GM12878 (cell line): ENCODE results near the gene MED4. TPM values are rescaled to one million over a fixed set of nuclear protein-coding genes. Genes with fewer than 3 reads are reported as not detected.

Source experiments
- EED ChIP-seq: sonication (generic); IDR thresholded peaks from 2 replicates; pipeline ENCODE4 v1.6.1; 2016; ENCODE audit warnings: antibody characterized with exemption, low read depth
- ESRRA ChIP-seq: IDR thresholded peaks from 2 replicates; pipeline ENCODE4 v1.6.1; 2012; ENCODE audit warnings: mild to moderate bottlenecking, low read length, improper control_type of control experiment
- HDAC6 ChIP-seq: fragments of 200-600 bp; sonication (generic); IDR thresholded peaks from one replicate; pipeline ENCODE4 v1.8.0; 2017; ENCODE audit warnings: antibody characterized with exemption; ENCODE audit not compliant: unreplicated experiment
- LARP7 ChIP-seq: fragments of 450-650 bp; IDR thresholded peaks from 2 replicates; pipeline ENCODE4 v1.6.1; 2017; ENCODE audit warnings: mild to moderate bottlenecking
- MTA2 ChIP-seq: fragments of 450-650 bp; IDR thresholded peaks from 2 replicates; pipeline ENCODE4 v1.6.1; 2016; ENCODE audit warnings: low read depth, mild to moderate bottlenecking, moderate library complexity
- POLR2A ChIP-seq: IDR thresholded peaks from 2 replicates; pipeline ENCODE4 v1.6.1; 2011; ENCODE audit warnings: low read depth, mild to moderate bottlenecking, low read length
- RELA ChIP-seq: fragments of 450-650 bp; IDR thresholded peaks from 2 replicates; pipeline ENCODE4 v1.8.0; 2014; ENCODE audit warnings: borderline replicate concordance; ENCODE audit not compliant: partially characterized antibody
- SUPT20H ChIP-seq: IDR thresholded peaks from 2 replicates; pipeline ENCODE4 v1.6.1; 2011; ENCODE audit warnings: low read depth, mild to moderate bottlenecking, low read length, moderate library complexity, borderline replicate concordance; ENCODE audit not compliant: control insufficient read depth
- TCF12 ChIP-seq: IDR thresholded peaks from 2 replicates; pipeline ENCODE4 v1.6.1; 2011; ENCODE audit warnings: low read depth, mild to moderate bottlenecking, low read length
- TCF7 ChIP-seq: IDR thresholded peaks from 2 replicates; pipeline ENCODE4 v1.6.1; 2014; ENCODE audit warnings: antibody characterized with exemption, borderline replicate concordance
- YBX1 ChIP-seq: fragments of 450-650 bp; IDR thresholded peaks from 2 replicates; pipeline ENCODE4 v1.6.1; 2016; ENCODE audit warnings: antibody characterized with exemption
- polyA plus RNA-seq, 11 experiments: library from polyadenylated mRNA; depleted of rRNA in 4 of 11; unstranded in 6 of 11; stranded (reverse) in 5 of 11; fragments of >200 nt; fragmentation: Nextera tagmentation in 4 of 11; fragmentation: Illumina TruSeq in 1 of 11; extraction: Ambion mirVana in 4 of 11; extraction: Trizol in 1 of 11; gene quantifications; 1 replicate in 1 of 11; 2 replicates in 10 of 11; pipeline versions ENCODE4 v1.2.1 to v1.2.3, GENCODE V29; 2011 to 2016; ENCODE audit warnings: inconsistent platforms in 2 of 11, missing spikeins in 2 of 11, low read depth in 1 of 11
- total RNA-seq, 4 experiments: library from RNA; depleted of rRNA in 3 of 4; stranded (reverse); fragments of >200 nt in 3 of 4; fragmentation: Illumina TruSeq in 1 of 4; extraction: Trizol in 1 of 4; gene quantifications; 2 replicates each; pipeline versions ENCODE4 v1.2.1 to v1.2.3, GENCODE V29; 2013 to 2021
- TF ChIP-seq, protein P1 (sequence below): fragments of 450-650 bp; formaldehyde crosslinking; IDR thresholded peaks from 2 replicates; pipeline ENCODE4 v1.4.0; 2020; ENCODE audit warnings: mild to moderate bottlenecking, moderate library complexity
- TF ChIP-seq, protein P2 (sequence below): fragments of 450-650 bp; IDR thresholded peaks from 2 replicates; pipeline ENCODE4 v1.6.1; 2014; ENCODE audit warnings: mild to moderate bottlenecking
- TF ChIP-seq, protein P3 (sequence below): IDR thresholded peaks from 2 replicates; pipeline ENCODE4 v1.6.1; 2012; ENCODE audit warnings: low read depth, low read length, improper control_type of control experiment
- TF ChIP-seq, protein P4 (sequence below): fragments of 450-650 bp; IDR thresholded peaks from 2 replicates; pipeline ENCODE4 v1.6.1; 2018; ENCODE audit warnings: mild to moderate bottlenecking, low read depth, moderate library complexity; ENCODE audit not compliant: partially characterized antibody
- TF ChIP-seq, protein P5 (sequence below): fragments of 450-650 bp; formaldehyde crosslinking; IDR thresholded peaks from 2 replicates; pipeline ENCODE4 v1.5.0; 2022; ENCODE audit warnings: mild to moderate bottlenecking, missing genetic modification characterization
- TF ChIP-seq, protein P6 (sequence below): IDR thresholded peaks from 2 replicates; pipeline ENCODE4 v1.6.1; 2012; ENCODE audit warnings: low read depth, low read length, improper control_type of control experiment

Gene MED4
- total and polyA plus RNA-seq, 10 of the 15 experiments (the other 5 are each of a cell fraction or from before 2014, with no cell fraction given): 31.5 to 117 (median 87.4) TPM

DNA sequence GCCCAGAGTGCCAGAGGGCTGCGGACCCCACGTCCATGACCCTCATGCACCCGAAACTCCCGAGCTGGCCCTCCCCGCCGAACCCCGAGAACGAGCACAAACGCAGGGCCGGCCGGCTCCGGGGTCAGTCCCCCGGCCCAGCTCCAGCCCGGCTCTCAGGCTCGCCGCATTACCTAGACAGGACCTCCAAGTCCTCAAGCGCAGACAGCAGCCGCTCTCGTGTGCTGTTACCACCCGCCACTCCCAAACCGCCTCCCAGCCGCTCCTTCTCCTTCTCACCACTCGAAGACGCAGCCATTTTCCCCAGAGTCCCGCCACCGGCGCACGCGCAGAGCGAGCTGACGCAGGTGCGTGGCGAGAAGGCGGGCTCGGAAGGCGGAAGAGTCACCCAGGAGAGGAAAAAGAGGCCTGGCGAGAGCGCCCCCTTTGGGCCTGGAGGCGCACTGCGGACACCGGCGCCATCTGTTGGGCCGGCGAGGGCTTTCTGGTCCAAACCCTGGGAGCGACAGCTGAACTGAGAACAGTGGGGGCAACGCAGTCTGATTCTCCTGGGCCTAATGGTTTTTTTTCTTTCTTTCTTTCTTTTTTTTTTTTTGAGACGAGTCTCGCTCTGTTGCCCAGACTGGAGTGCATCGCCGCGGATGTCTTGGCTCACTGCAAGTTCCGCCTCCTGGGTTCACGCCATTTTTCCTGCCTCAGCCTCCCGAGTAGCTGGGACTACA lies at the start of gene MED4 (continued):
- TF ChIP-seq, protein P1, sequence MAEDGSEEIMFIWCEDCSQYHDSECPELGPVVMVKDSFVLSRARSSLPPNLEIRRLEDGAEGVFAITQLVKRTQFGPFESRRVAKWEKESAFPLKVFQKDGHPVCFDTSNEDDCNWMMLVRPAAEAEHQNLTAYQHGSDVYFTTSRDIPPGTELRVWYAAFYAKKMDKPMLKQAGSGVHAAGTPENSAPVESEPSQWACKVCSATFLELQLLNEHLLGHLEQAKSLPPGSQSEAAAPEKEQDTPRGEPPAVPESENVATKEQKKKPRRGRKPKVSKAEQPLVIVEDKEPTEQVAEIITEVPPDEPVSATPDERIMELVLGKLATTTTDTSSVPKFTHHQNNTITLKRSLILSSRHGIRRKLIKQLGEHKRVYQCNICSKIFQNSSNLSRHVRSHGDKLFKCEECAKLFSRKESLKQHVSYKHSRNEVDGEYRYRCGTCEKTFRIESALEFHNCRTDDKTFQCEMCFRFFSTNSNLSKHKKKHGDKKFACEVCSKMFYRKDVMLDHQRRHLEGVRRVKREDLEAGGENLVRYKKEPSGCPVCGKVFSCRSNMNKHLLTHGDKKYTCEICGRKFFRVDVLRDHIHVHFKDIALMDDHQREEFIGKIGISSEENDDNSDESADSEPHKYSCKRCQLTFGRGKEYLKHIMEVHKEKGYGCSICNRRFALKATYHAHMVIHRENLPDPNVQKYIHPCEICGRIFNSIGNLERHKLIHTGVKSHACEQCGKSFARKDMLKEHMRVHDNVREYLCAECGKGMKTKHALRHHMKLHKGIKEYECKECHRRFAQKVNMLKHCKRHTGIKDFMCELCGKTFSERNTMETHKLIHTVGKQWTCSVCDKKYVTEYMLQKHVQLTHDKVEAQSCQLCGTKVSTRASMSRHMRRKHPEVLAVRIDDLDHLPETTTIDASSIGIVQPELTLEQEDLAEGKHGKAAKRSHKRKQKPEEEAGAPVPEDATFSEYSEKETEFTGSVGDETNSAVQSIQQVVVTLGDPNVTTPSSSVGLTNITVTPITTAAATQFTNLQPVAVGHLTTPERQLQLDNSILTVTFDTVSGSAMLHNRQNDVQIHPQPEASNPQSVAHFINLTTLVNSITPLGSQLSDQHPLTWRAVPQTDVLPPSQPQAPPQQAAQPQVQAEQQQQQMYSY: no peak
- TF ChIP-seq RELA (peak; percentile 76), TCF7 (no peak), EED (no peak), YBX1 (no peak), ESRRA (0 out of 2 replicates have a peak, but pooled peaks have one; percentile 31), POLR2A (peak; percentile 96), SUPT20H (no peak), HDAC6 (no peak), MTA2 (0 out of 2 replicates have a peak, but pooled peaks have one; percentile 31), LARP7 (no peak; the same call in none of the 2 replicates), TCF12 (peak; percentile 87)
- TF ChIP-seq, protein P2, sequence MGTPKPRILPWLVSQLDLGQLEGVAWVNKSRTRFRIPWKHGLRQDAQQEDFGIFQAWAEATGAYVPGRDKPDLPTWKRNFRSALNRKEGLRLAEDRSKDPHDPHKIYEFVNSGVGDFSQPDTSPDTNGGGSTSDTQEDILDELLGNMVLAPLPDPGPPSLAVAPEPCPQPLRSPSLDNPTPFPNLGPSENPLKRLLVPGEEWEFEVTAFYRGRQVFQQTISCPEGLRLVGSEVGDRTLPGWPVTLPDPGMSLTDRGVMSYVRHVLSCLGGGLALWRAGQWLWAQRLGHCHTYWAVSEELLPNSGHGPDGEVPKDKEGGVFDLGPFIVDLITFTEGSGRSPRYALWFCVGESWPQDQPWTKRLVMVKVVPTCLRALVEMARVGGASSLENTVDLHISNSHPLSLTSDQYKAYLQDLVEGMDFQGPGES: no peak
- TF ChIP-seq, protein P3, sequence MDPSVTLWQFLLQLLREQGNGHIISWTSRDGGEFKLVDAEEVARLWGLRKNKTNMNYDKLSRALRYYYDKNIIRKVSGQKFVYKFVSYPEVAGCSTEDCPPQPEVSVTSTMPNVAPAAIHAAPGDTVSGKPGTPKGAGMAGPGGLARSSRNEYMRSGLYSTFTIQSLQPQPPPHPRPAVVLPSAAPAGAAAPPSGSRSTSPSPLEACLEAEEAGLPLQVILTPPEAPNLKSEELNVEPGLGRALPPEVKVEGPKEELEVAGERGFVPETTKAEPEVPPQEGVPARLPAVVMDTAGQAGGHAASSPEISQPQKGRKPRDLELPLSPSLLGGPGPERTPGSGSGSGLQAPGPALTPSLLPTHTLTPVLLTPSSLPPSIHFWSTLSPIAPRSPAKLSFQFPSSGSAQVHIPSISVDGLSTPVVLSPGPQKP: peak; percentile 62; the same call in 1 of the 2 replicates
- TF ChIP-seq, protein P4, sequence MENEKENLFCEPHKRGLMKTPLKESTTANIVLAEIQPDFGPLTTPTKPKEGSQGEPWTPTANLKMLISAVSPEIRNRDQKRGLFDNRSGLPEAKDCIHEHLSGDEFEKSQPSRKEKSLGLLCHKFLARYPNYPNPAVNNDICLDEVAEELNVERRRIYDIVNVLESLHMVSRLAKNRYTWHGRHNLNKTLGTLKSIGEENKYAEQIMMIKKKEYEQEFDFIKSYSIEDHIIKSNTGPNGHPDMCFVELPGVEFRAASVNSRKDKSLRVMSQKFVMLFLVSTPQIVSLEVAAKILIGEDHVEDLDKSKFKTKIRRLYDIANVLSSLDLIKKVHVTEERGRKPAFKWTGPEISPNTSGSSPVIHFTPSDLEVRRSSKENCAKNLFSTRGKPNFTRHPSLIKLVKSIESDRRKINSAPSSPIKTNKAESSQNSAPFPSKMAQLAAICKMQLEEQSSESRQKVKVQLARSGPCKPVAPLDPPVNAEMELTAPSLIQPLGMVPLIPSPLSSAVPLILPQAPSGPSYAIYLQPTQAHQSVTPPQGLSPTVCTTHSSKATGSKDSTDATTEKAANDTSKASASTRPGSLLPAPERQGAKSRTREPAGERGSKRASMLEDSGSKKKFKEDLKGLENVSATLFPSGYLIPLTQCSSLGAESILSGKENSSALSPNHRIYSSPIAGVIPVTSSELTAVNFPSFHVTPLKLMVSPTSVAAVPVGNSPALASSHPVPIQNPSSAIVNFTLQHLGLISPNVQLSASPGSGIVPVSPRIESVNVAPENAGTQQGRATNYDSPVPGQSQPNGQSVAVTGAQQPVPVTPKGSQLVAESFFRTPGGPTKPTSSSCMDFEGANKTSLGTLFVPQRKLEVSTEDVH: no peak
- TF ChIP-seq, protein P5, sequence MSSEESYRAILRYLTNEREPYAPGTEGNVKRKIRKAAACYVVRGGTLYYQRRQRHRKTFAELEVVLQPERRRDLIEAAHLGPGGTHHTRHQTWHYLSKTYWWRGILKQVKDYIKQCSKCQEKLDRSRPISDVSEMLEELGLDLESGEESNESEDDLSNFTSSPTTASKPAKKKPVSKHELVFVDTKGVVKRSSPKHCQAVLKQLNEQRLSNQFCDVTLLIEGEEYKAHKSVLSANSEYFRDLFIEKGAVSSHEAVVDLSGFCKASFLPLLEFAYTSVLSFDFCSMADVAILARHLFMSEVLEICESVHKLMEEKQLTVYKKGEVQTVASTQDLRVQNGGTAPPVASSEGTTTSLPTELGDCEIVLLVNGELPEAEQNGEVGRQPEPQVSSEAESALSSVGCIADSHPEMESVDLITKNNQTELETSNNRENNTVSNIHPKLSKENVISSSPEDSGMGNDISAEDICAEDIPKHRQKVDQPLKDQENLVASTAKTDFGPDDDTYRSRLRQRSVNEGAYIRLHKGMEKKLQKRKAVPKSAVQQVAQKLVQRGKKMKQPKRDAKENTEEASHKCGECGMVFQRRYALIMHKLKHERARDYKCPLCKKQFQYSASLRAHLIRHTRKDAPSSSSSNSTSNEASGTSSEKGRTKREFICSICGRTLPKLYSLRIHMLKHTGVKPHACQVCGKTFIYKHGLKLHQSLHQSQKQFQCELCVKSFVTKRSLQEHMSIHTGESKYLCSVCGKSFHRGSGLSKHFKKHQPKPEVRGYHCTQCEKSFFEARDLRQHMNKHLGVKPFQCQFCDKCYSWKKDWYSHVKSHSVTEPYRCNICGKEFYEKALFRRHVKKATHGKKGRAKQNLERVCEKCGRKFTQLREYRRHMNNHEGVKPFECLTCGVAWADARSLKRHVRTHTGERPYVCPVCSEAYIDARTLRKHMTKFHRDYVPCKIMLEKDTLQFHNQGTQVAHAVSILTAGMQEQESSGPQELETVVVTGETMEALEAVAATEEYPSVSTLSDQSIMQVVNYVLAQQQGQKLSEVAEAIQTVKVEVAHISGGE (CRISPR knock-in tag): no peak
- TF ChIP-seq, protein P6, sequence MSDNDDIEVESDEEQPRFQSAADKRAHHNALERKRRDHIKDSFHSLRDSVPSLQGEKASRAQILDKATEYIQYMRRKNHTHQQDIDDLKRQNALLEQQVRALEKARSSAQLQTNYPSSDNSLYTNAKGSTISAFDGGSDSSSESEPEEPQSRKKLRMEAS: peak; percentile 65; the same call in 1 of the 2 replicates
